ENCODE data around the gene CARMIL1.

Gene CARMIL1

DNA sequence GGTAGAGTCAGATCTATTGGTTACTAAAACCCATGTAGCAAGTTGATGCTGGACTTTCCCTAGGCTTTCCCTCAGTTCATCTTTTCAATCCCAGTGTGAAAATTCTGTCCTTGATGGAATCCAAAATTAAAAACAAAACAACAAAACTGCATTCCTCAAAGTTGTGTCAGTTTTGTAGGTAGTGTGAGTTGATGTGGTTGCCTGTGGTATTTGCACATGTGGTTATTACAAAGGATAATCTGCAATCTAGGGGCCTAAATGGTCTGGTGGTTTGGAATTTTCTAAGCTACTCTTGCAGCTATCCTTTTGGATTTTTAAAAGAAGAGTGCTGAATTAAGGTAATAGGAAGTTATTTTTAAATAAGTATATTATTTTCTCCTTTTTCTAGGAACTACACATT is 240.7 kb downstream of the CARMIL1 start:
- no peak for DNase-seq (ENCODE audit: low read depth)
- TF ChIP-seq, protein P1, sequence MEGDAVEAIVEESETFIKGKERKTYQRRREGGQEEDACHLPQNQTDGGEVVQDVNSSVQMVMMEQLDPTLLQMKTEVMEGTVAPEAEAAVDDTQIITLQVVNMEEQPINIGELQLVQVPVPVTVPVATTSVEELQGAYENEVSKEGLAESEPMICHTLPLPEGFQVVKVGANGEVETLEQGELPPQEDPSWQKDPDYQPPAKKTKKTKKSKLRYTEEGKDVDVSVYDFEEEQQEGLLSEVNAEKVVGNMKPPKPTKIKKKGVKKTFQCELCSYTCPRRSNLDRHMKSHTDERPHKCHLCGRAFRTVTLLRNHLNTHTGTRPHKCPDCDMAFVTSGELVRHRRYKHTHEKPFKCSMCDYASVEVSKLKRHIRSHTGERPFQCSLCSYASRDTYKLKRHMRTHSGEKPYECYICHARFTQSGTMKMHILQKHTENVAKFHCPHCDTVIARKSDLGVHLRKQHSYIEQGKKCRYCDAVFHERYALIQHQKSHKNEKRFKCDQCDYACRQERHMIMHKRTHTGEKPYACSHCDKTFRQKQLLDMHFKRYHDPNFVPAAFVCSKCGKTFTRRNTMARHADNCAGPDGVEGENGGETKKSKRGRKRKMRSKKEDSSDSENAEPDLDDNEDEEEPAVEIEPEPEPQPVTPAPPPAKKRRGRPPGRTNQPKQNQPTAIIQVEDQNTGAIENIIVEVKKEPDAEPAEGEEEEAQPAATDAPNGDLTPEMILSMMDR (IDR thresholded peaks at IDR 0.05; ENCODE audit: low read length, missing control alignments) = no peak
- H3K4me3 ChIP-seq (replicated peaks; ENCODE audit: low read depth, low read length) = no peak overlapping the region

DNA sequence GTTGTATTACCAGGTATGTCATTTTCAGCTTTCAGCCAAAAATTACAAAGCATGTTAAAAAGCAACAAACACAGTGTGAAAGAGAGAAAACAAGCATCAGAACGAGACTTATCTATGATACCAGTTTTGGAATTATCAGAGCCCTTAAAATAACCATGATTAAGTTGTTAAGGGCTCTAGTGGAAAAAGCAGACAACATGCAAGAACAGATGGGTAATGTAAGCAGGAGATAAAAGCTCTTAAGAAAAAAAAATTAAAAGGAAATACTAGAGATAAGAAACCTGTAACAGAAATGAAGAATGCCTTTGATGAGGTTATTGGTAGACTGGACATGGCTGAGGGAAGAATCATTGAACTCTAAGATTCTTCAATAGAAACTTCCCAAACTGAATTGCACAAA is 245.4 kb downstream of the CARMIL1 start:
- no peak for DNase-seq (ENCODE audit: low read depth)
- TF ChIP-seq, protein P1 (IDR thresholded peaks at IDR 0.05; ENCODE audit: low read length, missing control alignments) = no peak
- no peak overlapping the region for H3K4me3 ChIP-seq (replicated peaks; ENCODE audit: low read depth, low read length)

DNA sequence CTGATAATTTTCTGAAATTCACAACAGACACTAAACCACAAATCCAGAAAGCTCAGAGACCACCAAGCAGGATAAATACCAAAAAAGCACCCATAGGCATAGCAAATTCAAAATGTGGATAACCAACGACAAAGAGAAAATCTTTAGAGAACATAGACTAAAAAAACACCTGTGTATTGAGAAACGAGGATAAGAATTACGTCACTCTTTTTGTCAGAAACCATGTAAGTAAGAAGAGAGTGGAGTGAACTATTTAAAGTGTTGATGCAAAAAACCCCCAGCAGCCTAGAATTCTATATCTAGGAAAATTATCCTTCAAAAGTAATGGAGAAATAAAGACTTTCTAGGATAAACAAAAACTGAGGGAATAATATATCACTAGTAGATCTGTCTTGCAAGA is 245.9 kb downstream of the CARMIL1 start:
- no peak for DNase-seq (ENCODE audit: low read depth)
- no peak overlapping the region for H3K4me3 ChIP-seq (replicated peaks; ENCODE audit: low read depth, low read length)
- TF ChIP-seq, protein P1 (IDR thresholded peaks at IDR 0.05; ENCODE audit: low read length, missing control alignments) = no peak

DNA sequence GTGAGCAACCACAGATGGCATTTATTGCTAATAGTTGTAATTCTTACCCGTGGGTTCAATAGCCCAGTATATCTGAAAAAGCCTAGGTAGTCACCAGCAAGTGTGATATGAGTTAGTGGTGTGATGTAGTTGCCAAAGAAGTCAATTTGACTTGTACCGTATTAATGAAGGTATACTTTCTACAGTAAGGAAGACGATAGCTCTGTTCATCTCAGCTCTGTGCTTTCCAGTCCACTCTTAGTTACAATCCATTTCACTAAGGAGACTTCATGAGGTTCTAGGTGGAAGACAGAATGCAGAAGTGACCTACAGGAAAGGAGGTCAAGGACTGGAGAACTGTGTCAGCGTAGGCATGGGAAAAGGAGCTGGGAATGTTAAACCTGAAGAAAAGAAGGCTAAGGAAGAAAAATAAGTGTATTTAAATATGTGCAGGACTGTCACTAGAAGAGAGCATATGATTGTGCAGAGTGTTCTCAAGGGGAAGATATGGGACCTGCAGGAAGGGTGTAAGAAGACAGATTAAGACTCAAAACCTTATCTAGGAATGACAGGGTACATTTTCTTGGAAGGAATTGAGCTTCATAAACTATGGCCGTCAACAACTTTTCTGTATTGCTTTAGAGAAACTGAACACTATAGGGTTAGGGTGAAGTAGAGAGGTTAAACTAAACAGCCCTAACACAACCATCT is 255.9 kb downstream of the CARMIL1 start:
- TF ChIP-seq, protein P1 (IDR thresholded peaks at IDR 0.05; ENCODE audit: low read length, missing control alignments) = no peak
- DNase-seq (ENCODE audit: low read depth) = no peak
- H3K4me3 ChIP-seq (replicated peaks; ENCODE audit: low read depth, low read length) = no peak overlapping the region

DNA sequence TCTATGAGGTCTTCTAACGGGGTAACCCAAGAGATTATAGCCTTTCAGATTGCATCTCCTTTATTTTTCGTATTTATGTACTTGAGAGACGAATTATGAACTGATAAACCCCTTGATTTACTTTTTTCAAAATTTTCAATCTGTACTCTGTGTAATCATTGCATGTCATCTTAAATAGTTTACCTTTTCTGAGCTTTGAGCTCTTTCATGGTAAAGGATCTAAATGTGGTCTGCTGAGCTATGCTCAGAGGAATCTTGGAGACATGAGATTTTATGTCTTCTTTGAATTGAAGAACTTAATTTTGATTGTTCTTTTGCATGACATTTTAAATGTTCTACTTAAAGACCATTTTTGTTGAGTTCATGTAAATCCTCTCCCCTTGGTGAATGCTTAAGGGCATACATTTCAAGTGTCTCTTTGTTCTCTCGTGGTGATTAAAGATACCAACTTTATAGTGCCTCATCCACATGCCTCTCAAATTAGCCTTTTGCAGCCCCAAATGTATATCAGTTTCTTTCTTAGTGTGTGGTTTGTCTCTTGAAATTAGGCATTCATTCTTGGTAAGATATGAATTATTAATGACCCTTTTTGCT is 256.6 kb downstream of the CARMIL1 start:
- DNase-seq (ENCODE audit: low read depth) = no peak
- H3K4me3 ChIP-seq (replicated peaks; ENCODE audit: low read depth, low read length) = no peak overlapping the region
- TF ChIP-seq, protein P1 (IDR thresholded peaks at IDR 0.05; ENCODE audit: low read length, missing control alignments) = no peak

DNA sequence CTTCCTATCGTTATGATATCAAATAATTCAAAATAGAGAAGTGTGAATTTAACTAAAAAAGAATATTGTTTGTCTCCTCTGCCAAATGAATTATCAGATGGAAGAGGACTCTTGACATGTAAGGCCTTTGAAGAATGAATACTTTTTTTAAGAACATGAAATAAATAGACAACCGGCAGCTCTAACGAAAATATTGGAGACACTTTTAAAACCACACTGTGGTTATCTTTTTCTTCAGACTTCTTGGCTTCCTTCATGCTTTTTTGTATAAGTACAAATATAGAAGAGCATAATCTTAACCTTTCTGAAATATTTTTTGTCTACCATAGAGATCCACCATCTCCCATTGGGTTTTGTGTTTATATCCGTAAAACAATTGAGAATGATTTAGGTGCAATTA is 257.6 kb downstream of the CARMIL1 start:
- no peak overlapping the region for H3K4me3 ChIP-seq (replicated peaks; ENCODE audit: low read depth, low read length)
- no peak for DNase-seq (ENCODE audit: low read depth)
- TF ChIP-seq, protein P1 (IDR thresholded peaks at IDR 0.05; ENCODE audit: low read length, missing control alignments) = no peak

Measured in fibroblast of pulmonary artery (primary cell).